HG02885 (cell line): ENCODE results near the gene SIRPG.
"Not testable (repeated sequence)": the region's sequence is repeated elsewhere in the genome, so short reads cannot be mapped to it uniquely, and the experiment has no call there.

Experiments
- ATAC-seq: cut with Tn5 transposase; IDR thresholded peaks from one replicate; pipeline ENCODE4 v1.9.1; 2021; ENCODE audit warnings: mild to moderate bottlenecking; ENCODE audit not compliant: unreplicated experiment, poor library complexity

The SIRPG gene

GRCh38 chr20:1610404-1610803, 47.2 kb downstream of the SIRPG start:
- not testable (repeated sequence) for ATAC-seq

- ATAC-seq, result not testable (repeated sequence)
Observed at GRCh38 chr20:1608678-1609347, 48.8 kb downstream of the SIRPG start.

GRCh38 chr20:1600736-1601135, 56.8 kb downstream of the SIRPG start:
- no peak for ATAC-seq

- ATAC-seq, result no peak
Observed at GRCh38 chr20:1595333-1595732, 62.2 kb downstream of the SIRPG start.

GRCh38 chr20:1588533-1589460, 68.8 kb downstream of the SIRPG start:
- ATAC-seq, result no peak

GRCh38 chr20:1587781-1588532, 69.6 kb downstream of the SIRPG start:
- no peak for ATAC-seq

- no peak for ATAC-seq
Observed at GRCh38 chr20:1579488-1579887, 78.1 kb downstream of the SIRPG start.
